Esophagus muscularis mucosa (tissue), 4 donors: Measurements from ENCODE around the gene TMUB2. TPM values are rescaled to one million over a fixed set of nuclear protein-coding genes. Genes with fewer than 3 reads are reported as not detected.

Experiments
- DNase-seq: peaks from one replicate; pipeline ENCODE4 v3.0.0-alpha.2; 2017; ENCODE audit errors: extremely low spot score
- H3K27ac ChIP-seq, 4 donors: fragments of 200-600 bp; sonication (generic); replicated peaks in 1 of 4; 1 replicate in 3 of 4; 2 replicates in 1 of 4; pipeline ENCODE4 v1.5.1; 2016 to 2019; ENCODE audit warnings: mild to moderate bottlenecking in 1 of 4
- H3K27me3 ChIP-seq, 4 donors: fragments of 200-600 bp; sonication (generic); one replicate each; pipeline versions ENCODE4 v1.5.1 to v1.6.0; 2016 to 2019
- H3K36me3 ChIP-seq, 4 donors: fragments of 200-600 bp; sonication (generic); one replicate each; pipeline ENCODE4 v1.5.1; 2016 to 2019
- H3K4me1 ChIP-seq, 4 donors: fragments of 200-600 bp; sonication (generic); one replicate each; pipeline ENCODE4 v1.5.1; 2016 to 2019
- H3K4me3 ChIP-seq, 4 donors: fragments of 200-600 bp; sonication (generic); 1 replicate in 2 of 4; 2 replicates in 2 of 4; pipeline ENCODE4 v1.5.1; 2016 to 2019; ENCODE audit warnings: mild to moderate bottlenecking in 4 of 4, moderate library complexity in 1 of 4
- H3K9me3 ChIP-seq, 4 donors: fragments of 200-600 bp; sonication (generic); 1 replicate in 3 of 4; 2 replicates in 1 of 4; pipeline ENCODE4 v1.5.1; 2016 to 2019
- CTCF ChIP-seq, 3 experiments: fragments of 200-600 bp in 2 of 3; fragments of 450-650 bp in 1 of 3; sonication (generic) in 2 of 3; IDR thresholded peaks; one replicate each; pipeline ENCODE4 v1.5.1; 2017 to 2019; ENCODE audit warnings: antibody characterized with exemption in 3 of 3, mild to moderate bottlenecking in 2 of 3, moderate library complexity in 1 of 3
- EP300 ChIP-seq: sonication (generic); formaldehyde crosslinking; IDR thresholded peaks from one replicate; pipeline ENCODE4 v1.6.1; 2017; ENCODE audit warnings: antibody characterized with exemption
- POLR2A ChIP-seq: fragments of 450-650 bp; IDR thresholded peaks from one replicate; pipeline ENCODE4 v1.6.1; 2017; ENCODE audit warnings: antibody characterized with exemption, moderate library complexity, mild to moderate bottlenecking, low read depth
- POLR2AphosphoS5 ChIP-seq, 2 donors: sonication (generic); formaldehyde crosslinking; IDR thresholded peaks; one replicate each; pipeline ENCODE4 v1.6.1; 2017; ENCODE audit warnings: antibody characterized with exemption in 2 of 2
- WGBS: methylation state at CpG from one replicate; pipeline ENCODE4 v1.1.5; 2018; 5-methylcytosine and 5-hydroxymethylcytosine counted together
- intact Hi-C: fragments of 100-400 bp; cut with DNase I; formaldehyde crosslinking; loops from one replicate; pipeline ENCODE4 v1.15.1; 2023
- total RNA-seq, 4 donors: library from RNA; depleted of rRNA; stranded (reverse); fragments of >200 nt; gene quantifications; one replicate each; pipeline versions ENCODE4 v1.1.0 to v1.2.1, GENCODE V29; 2016

TMUB2 gene
- total RNA-seq, 4 donors from 2014 or later = 25.3 to 50.3 (median 33.4) TPM

- peaks cover 1 to 21% (median 20%) of the 10 kb centered on the region in 4 donors for H3K36me3 ChIP-seq
- TF ChIP-seq EP300 (no peak), POLR2AphosphoS5 (IDR thresholded peaks at IDR 0.05) (no peak), CTCF (IDR thresholded peaks at IDR 0.05) (no peak), POLR2A (no peak)
- H3K27ac ChIP-seq = peak overlapping the region; percentile 98 to 100 (median 99)
- WGBS = 14% methylated on average over 21 of the region's 36 CpGs
- peaks cover 17 to 45% (median 39%) of the 10 kb centered on the region in 4 donors for H3K4me1 ChIP-seq
- no peaks in the 10 kb centered on the region for H3K27me3 ChIP-seq
- peak overlapping the region; percentile 92 to 96 (median 94) for H3K4me3 ChIP-seq
- no peaks in the 10 kb centered on the region for H3K9me3 ChIP-seq
- intact Hi-C loops = no loop called here
- DNase-seq = no peak
Measured at GRCh38 chr17:44200478-44201155, 13.8 kb downstream of the TMUB2 start.

GRCh38 chr17:44202756-44203155, 16.0 kb downstream of the TMUB2 start:
- no peaks in the 10 kb centered on the region for H3K27me3 ChIP-seq
- WGBS = 79% methylated on average over 4 of the region's 4 CpGs
- no peak overlapping the region for H3K4me3 ChIP-seq
- intact Hi-C loops = no loop called here
- no peak overlapping the region for H3K27ac ChIP-seq
- no peaks in the 10 kb centered on the region for H3K9me3 ChIP-seq
- peaks cover 15 to 35% (median 26%) of the 10 kb centered on the region in 4 donors for H3K4me1 ChIP-seq
- DNase-seq = no peak
- TF ChIP-seq EP300 = no peak
- no peak for TF ChIP-seq POLR2AphosphoS5 (IDR thresholded peaks at IDR 0.05)
- TF ChIP-seq CTCF (IDR thresholded peaks at IDR 0.05) = no peak
- no peak for TF ChIP-seq POLR2A
- peaks cover 11 to 14% (median 14%) of the 10 kb centered on the region in 4 donors for H3K36me3 ChIP-seq

GRCh38 chr17:44203731-44204440, 17.1 kb downstream of the TMUB2 start:
- WGBS = 52% methylated on average over 9 of the region's 9 CpGs

GRCh38 chr17:44204441-44204882, 17.7 kb downstream of the TMUB2 start:
- WGBS = 61% methylated on average over 5 of the region's 5 CpGs
- no peaks in the 10 kb centered on the region for H3K27me3 ChIP-seq
- peaks cover 18 to 31% (median 31%) of the 10 kb centered on the region in 4 donors for H3K36me3 ChIP-seq
- TF ChIP-seq POLR2A (no peak), CTCF (IDR thresholded peaks at IDR 0.05) (no peak), EP300 (no peak), POLR2AphosphoS5 (IDR thresholded peaks at IDR 0.05) (no peak)
- no peaks in the 10 kb centered on the region for H3K9me3 ChIP-seq
- H3K4me1 ChIP-seq = peaks cover 6 to 23% (median 18%) of the 10 kb centered on the region in 4 donors
- no peak overlapping the region for H3K4me3 ChIP-seq
- intact Hi-C loops = no loop called here
- no peak overlapping the region for H3K27ac ChIP-seq
- no peak for DNase-seq

More at GRCh38 chr17:44203731-44204440, 17.1 kb downstream of the TMUB2 start:
- DNase-seq = no peak
- intact Hi-C loops = no loop called here
- Histone ChIP-seq H3K4me1 (peaks cover 6 to 23% (median 18%) of the 10 kb centered on the region in 4 donors), H3K36me3 (peaks cover 18 to 25% (median 25%) of the 10 kb centered on the region in 4 donors), H3K9me3 (no peaks in the 10 kb centered on the region), H3K27ac (no peak overlapping the region), H3K4me3 (no peak overlapping the region), H3K27me3 (no peaks in the 10 kb centered on the region)
- TF ChIP-seq CTCF (IDR thresholded peaks at IDR 0.05) = peak; percentile 51 to 67 (median 59)
- TF ChIP-seq POLR2AphosphoS5 (IDR thresholded peaks at IDR 0.05) = no peak
